HG03378 (cell line): ENCODE data around the gene MMP17.

Experiments used
- ATAC-seq: cut with Tn5 transposase; IDR thresholded peaks from one replicate; pipeline ENCODE4 v1.9.1; 2021; ENCODE audit warnings: mild to moderate bottlenecking, moderate library complexity; ENCODE audit not compliant: unreplicated experiment

The MMP17 gene

GRCh38 chr12:131892711-131893604 lies 64.8 kb downstream of the MMP17 start:
- ATAC-seq, result no peak

- no peak for ATAC-seq
These were observed 65.6 kb downstream of the MMP17 start for GRCh38 chr12:131893605-131894312.

DNA sequence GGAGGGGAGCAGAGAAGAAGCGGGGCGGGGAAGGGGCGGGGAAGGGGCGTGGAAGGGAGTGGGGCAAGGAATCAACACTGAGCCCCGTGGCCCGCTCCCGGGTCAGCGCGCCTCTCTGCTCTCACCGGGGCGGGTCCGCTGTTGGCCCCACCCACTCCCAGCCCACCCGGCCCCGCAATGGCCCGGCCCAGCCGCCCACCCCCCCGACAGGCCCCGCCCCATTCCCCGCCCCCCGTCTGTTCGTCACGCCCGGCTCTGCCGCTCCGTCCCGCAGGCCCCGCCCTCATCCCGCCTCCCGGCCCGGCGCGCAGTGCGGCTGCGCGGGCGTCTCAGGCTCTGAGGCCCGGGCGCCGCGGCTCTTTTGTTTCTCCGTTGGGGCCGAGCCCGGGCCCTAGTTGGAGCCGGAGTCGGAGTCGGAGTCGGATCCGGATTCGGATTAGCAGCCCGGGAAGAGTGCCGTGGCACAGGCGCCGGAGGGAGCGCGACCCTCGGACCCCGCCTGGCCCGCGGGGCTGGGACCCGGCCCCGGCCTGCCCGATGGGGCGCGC lies 66.2 kb downstream of the MMP17 start, which contains the start of gene ULK1:
Gene ULK1, plus strand, starts transcription at position 310 of the 548 bp plus-strand sequence. CDS start 380 bp downstream, outside the sequence.
- peak; percentile 48 for ATAC-seq

DNA sequence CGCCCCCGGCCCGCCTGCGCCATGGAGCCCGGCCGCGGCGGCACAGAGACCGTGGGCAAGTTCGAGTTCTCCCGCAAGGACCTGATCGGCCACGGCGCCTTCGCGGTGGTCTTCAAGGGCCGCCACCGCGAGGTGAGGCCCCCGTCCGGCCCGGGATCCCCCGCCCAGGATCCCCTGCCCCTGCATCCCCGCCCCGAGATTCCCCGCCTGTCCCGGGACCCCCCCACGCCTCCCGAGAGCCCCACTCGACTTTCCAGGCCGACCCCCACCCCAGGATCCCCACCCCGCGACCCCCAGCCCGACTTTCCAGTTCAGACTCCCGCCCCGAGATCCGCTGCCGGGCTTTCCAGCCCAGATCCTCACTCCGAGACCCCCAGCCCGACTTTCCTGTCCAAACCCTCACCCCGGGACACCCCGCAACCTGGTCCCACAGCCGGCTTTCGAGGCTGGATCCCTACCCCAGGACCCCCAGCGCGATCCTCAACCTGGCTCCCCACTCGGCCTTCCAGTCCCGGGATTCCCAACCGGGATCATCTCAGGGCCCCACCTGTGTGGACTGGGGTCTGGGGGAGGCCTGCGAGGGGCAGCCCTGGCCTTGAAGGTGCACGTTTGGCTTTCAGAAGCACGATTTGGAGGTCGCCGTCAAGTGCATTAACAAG lies 66.9 kb downstream of the MMP17 start:
- peak; percentile 7 for ATAC-seq

DNA sequence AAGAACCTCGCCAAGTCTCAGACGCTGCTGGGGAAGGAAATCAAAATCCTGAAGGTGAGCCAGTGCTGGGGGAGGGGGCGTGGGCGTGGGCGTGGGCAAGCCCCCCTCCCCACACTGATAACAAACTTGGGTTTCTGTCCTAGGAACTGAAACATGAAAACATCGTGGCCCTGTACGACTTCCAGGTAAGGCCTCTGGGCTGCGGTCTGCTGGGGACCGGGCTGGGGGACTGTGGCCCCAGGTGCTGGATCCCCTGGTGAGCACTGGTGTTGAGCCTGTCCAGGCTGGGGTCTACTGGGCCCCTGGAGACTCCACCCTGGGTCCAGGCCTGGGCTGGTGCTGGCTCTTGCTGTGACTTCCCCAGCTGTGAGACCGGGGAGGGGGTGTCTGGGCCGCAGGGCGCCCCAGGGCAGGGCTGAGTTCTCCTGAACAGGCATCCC lies 67.5 kb downstream of the MMP17 start:
- peak; percentile 19 for ATAC-seq

- peak; percentile 54 for ATAC-seq
These were observed 68.1 kb downstream of the MMP17 start for GRCh38 chr12:131896080-131896810.

GRCh38 chr12:131896811-131897270 lies 68.6 kb downstream of the MMP17 start:
- no peak for ATAC-seq

- ATAC-seq, result no peak
These were observed 69.1 kb downstream of the MMP17 start for GRCh38 chr12:131897276-131897675.

DNA sequence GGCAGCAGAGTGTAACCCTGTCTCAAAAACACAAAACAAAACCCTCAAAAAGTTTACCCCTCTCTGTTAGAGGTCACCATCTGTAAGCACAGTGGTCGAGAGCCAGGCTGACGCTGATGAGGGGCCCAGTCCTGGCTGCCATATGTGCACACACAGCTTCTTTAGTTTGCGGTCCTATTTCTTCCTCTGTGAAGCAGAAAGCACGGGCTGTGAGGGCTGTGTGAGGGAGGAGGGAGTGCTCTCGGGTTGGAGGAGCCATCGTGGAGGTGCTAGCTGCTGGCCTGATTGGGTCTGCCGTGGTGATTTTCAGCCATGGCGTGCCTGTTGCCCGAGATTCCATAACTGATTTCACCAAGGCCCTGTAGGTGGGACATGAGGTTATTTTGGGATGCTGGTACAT lies 69.7 kb downstream of the MMP17 start:
- no peak for ATAC-seq

GRCh38 chr12:131900397-131900796 lies 72.2 kb downstream of the MMP17 start:
- no peak for ATAC-seq
